ENCODE measurements around the gene ZNF579. TPM values are rescaled to one million over a fixed set of nuclear protein-coding genes. Genes with fewer than 3 reads are reported as not detected.

Gene ZNF579
- total RNA-seq, 1 donor from 2014 or later: 58.0 TPM

- H3K27me3 ChIP-seq (ENCODE audit: insufficient read depth, low read length): no peaks in the 10 kb centered on the region
- H4K20me1 ChIP-seq (ENCODE audit: insufficient read depth, low read length): peaks cover 17% of the 10 kb centered on the region
- H3K9ac ChIP-seq (ENCODE audit: low read length): no peak overlapping the region
- H3K9me3 ChIP-seq (ENCODE audit: insufficient read depth, low read depth, low read length): no peaks in the 10 kb centered on the region
- H3K36me3 ChIP-seq (ENCODE audit: insufficient read depth, low read length): no peaks in the 10 kb centered on the region
- no peak overlapping the region for H3K4me3 ChIP-seq (ENCODE audit: insufficient read depth, low read depth, low read length)
- no peak overlapping the region for H3K27ac ChIP-seq (ENCODE audit: low read depth, low read length)
- FAIRE-seq (no peak), DNase-seq (ENCODE audit: low read depth) (no peak)
- H3K4me1 ChIP-seq (ENCODE audit: insufficient read depth, low read length): no peaks in the 10 kb centered on the region
- H2AFZ ChIP-seq (ENCODE audit: low read depth, low read length): no peak overlapping the region
- no peaks in the 10 kb centered on the region for H3K9me3 Mint-ChIP-seq (ENCODE audit: unreplicated experiment)
- H3K4me1 Mint-ChIP-seq (ENCODE audit: low read depth, unreplicated experiment): peaks cover 6% of the 10 kb centered on the region
- H3K27ac Mint-ChIP-seq (ENCODE audit: unreplicated experiment): peak overlapping the region; percentile 1
- H3K4me2 ChIP-seq (ENCODE audit: low read length): no peak overlapping the region
- H3K4me3 Mint-ChIP-seq (ENCODE audit: unreplicated experiment): no peak overlapping the region
- no peaks in the 10 kb centered on the region for H3K27me3 Mint-ChIP-seq (ENCODE audit: low read depth, unreplicated experiment)
- peaks cover 12% of the 10 kb centered on the region for H3K79me2 ChIP-seq (ENCODE audit: insufficient read depth, low read length)
- TF ChIP-seq, protein P1, sequence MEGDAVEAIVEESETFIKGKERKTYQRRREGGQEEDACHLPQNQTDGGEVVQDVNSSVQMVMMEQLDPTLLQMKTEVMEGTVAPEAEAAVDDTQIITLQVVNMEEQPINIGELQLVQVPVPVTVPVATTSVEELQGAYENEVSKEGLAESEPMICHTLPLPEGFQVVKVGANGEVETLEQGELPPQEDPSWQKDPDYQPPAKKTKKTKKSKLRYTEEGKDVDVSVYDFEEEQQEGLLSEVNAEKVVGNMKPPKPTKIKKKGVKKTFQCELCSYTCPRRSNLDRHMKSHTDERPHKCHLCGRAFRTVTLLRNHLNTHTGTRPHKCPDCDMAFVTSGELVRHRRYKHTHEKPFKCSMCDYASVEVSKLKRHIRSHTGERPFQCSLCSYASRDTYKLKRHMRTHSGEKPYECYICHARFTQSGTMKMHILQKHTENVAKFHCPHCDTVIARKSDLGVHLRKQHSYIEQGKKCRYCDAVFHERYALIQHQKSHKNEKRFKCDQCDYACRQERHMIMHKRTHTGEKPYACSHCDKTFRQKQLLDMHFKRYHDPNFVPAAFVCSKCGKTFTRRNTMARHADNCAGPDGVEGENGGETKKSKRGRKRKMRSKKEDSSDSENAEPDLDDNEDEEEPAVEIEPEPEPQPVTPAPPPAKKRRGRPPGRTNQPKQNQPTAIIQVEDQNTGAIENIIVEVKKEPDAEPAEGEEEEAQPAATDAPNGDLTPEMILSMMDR (IDR thresholded peaks at IDR 0.05; ENCODE audit: insufficient read depth, low read depth, low read length): no peak
- TF ChIP-seq EZH2 (IDR thresholded peaks at IDR 0.05; ENCODE audit: insufficient read depth, low read length): no peak
- H3K36me3 Mint-ChIP-seq (ENCODE audit: low read depth, unreplicated experiment): peaks cover 8% of the 10 kb centered on the region
These were observed 38.6 kb upstream of the ZNF579 start for GRCh38 chr19:55619286-55619685.

DNA sequence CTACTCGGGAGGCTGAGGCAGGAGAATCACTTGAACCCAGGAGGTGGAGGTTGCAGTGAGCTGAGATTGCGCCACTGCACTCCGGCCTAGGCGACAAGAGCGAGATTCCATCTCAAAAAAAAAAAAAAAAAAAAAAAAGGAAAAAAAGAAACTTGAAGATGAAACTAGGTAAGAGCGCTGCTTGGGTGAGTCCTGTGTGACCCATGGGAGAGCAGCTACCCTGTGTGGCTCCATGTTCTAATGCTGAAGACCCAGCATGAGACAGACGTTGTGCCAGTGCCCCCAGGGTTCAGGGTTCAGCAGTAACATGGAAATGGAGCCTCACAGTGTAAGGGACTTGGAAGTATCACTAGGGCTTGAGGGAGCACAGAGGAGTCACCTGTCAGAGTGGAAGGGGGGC is 37.8 kb upstream of the ZNF579 start:
- H3K4me2 ChIP-seq (ENCODE audit: low read length): no peak overlapping the region
- no peak overlapping the region for H2AFZ ChIP-seq (ENCODE audit: low read depth, low read length)
- FAIRE-seq (no peak), DNase-seq (ENCODE audit: low read depth) (no peak)
- TF ChIP-seq EZH2 (IDR thresholded peaks at IDR 0.05; ENCODE audit: insufficient read depth, low read length): no peak
- TF ChIP-seq, protein P1 (IDR thresholded peaks at IDR 0.05; ENCODE audit: insufficient read depth, low read depth, low read length): no peak
- H3K4me1 ChIP-seq (ENCODE audit: insufficient read depth, low read length): no peaks in the 10 kb centered on the region
- H3K4me3 Mint-ChIP-seq (ENCODE audit: unreplicated experiment): no peak overlapping the region
- H3K9ac ChIP-seq (ENCODE audit: low read length): no peak overlapping the region
- H3K27me3 Mint-ChIP-seq (ENCODE audit: low read depth, unreplicated experiment): no peaks in the 10 kb centered on the region
- H3K36me3 ChIP-seq (ENCODE audit: insufficient read depth, low read length): no peaks in the 10 kb centered on the region
- H4K20me1 ChIP-seq (ENCODE audit: insufficient read depth, low read length): peaks cover 12% of the 10 kb centered on the region
- H3K27ac ChIP-seq (ENCODE audit: low read depth, low read length): no peak overlapping the region
- no peaks in the 10 kb centered on the region for H3K9me3 Mint-ChIP-seq (ENCODE audit: unreplicated experiment)
- H3K79me2 ChIP-seq (ENCODE audit: insufficient read depth, low read length): peaks cover 7% of the 10 kb centered on the region
- no peak overlapping the region for H3K27ac Mint-ChIP-seq (ENCODE audit: unreplicated experiment)
- peaks cover 6% of the 10 kb centered on the region for H3K36me3 Mint-ChIP-seq (ENCODE audit: low read depth, unreplicated experiment)
- H3K4me1 Mint-ChIP-seq (ENCODE audit: low read depth, unreplicated experiment): peaks cover 6% of the 10 kb centered on the region
- no peak overlapping the region for H3K4me3 ChIP-seq (ENCODE audit: insufficient read depth, low read depth, low read length)
- no peaks in the 10 kb centered on the region for H3K9me3 ChIP-seq (ENCODE audit: insufficient read depth, low read depth, low read length)
- no peaks in the 10 kb centered on the region for H3K27me3 ChIP-seq (ENCODE audit: insufficient read depth, low read length)

DNA sequence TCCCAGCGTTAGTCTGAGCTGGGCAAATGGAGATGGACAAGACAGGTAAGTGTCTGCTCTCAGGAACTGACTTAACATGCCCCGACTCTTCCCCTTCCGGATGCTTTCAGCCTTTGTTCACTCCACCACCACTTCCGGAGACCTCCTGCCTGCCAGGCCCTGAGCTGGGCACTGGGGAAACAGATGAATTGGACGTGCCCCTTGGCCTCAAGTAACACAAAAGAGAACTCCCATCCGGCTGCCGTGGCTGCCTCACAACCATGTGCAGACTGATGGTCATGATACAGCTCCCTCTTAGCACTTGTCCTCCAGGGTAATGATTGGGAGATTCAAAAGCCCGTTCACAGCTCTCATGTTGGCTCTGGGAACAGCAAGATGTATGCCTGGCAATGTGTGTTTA is 36.8 kb upstream of the ZNF579 start:
- Mint-ChIP-seq H3K36me3 (ENCODE audit: low read depth, unreplicated experiment) (peaks cover 6% of the 10 kb centered on the region), H3K27ac (ENCODE audit: unreplicated experiment) (no peak overlapping the region), H3K9me3 (ENCODE audit: unreplicated experiment) (no peaks in the 10 kb centered on the region), H3K27me3 (ENCODE audit: low read depth, unreplicated experiment) (no peaks in the 10 kb centered on the region), H3K4me3 (ENCODE audit: unreplicated experiment) (no peak overlapping the region), H3K4me1 (ENCODE audit: low read depth, unreplicated experiment) (peaks cover 6% of the 10 kb centered on the region)
- Histone ChIP-seq H4K20me1 (ENCODE audit: insufficient read depth, low read length) (peaks cover 13% of the 10 kb centered on the region), H3K9me3 (ENCODE audit: insufficient read depth, low read depth, low read length) (no peaks in the 10 kb centered on the region), H2AFZ (ENCODE audit: low read depth, low read length) (no peak overlapping the region), H3K79me2 (ENCODE audit: insufficient read depth, low read length) (peaks cover 6% of the 10 kb centered on the region), H3K27ac (ENCODE audit: low read depth, low read length) (no peak overlapping the region), H3K27me3 (ENCODE audit: insufficient read depth, low read length) (no peaks in the 10 kb centered on the region), H3K9ac (ENCODE audit: low read length) (no peak overlapping the region), H3K4me2 (ENCODE audit: low read length) (no peak overlapping the region), H3K4me3 (ENCODE audit: insufficient read depth, low read depth, low read length) (no peak overlapping the region), H3K36me3 (ENCODE audit: insufficient read depth, low read length) (no peaks in the 10 kb centered on the region), H3K4me1 (ENCODE audit: insufficient read depth, low read length) (no peaks in the 10 kb centered on the region)
- DNase-seq (ENCODE audit: low read depth) (no peak), FAIRE-seq (no peak)
- TF ChIP-seq EZH2 (IDR thresholded peaks at IDR 0.05; ENCODE audit: insufficient read depth, low read length): no peak
- TF ChIP-seq, protein P1 (IDR thresholded peaks at IDR 0.05; ENCODE audit: insufficient read depth, low read depth, low read length): no peak

Measured in astrocyte (in vitro differentiated cells and primary cell).